Suprapubic skin (tissue), 4 donors: ENCODE data around the gene GRK5. TPM values are rescaled to one million over a fixed set of nuclear protein-coding genes. Genes with fewer than 3 reads are reported as not detected.
"Not testable (repeated sequence)": the region's sequence is repeated elsewhere in the genome, so short reads cannot be mapped to it uniquely, and the experiment has no call there.

Source experiments
- DNase-seq, 2 donors: peaks; one replicate each; pipeline ENCODE4 v3.0.0-alpha.2; 2019; ENCODE audit warnings: low spot score in 2 of 2
- H3K27ac ChIP-seq: fragments of 200-600 bp; sonication (generic); one replicate; pipeline ENCODE4 v1.5.1; 2019
- H3K27me3 ChIP-seq: fragments of 200-600 bp; sonication (generic); one replicate; pipeline ENCODE4 v1.5.1; 2019
- H3K36me3 ChIP-seq: fragments of 200-600 bp; sonication (generic); one replicate; pipeline ENCODE4 v1.5.1; 2019
- H3K4me1 ChIP-seq: fragments of 200-600 bp; sonication (generic); one replicate; pipeline ENCODE4 v1.5.1; 2019
- H3K4me3 ChIP-seq: fragments of 200-600 bp; sonication (generic); one replicate; pipeline ENCODE4 v1.5.1; 2019; ENCODE audit warnings: mild to moderate bottlenecking
- H3K9me3 ChIP-seq: fragments of 200-600 bp; sonication (generic); one replicate; pipeline ENCODE4 v1.5.1; 2019
- EP300 ChIP-seq: sonication (generic); formaldehyde crosslinking; IDR thresholded peaks from one replicate; pipeline ENCODE4 v1.6.1; 2017; ENCODE audit warnings: antibody characterized with exemption
- POLR2A ChIP-seq, 2 donors: fragments of 450-650 bp; IDR thresholded peaks; one replicate each; pipeline ENCODE4 v1.6.1; 2017; ENCODE audit warnings: antibody characterized with exemption in 2 of 2, mild to moderate bottlenecking in 2 of 2, moderate library complexity in 2 of 2
- POLR2AphosphoS5 ChIP-seq, 3 donors: sonication (generic); formaldehyde crosslinking; IDR thresholded peaks; one replicate each; pipeline ENCODE4 v1.6.1; 2017; ENCODE audit warnings: antibody characterized with exemption in 3 of 3
- WGBS: methylation state at CpG from one replicate; pipeline ENCODE4 v1.1.5; 2018; 5-methylcytosine and 5-hydroxymethylcytosine counted together
- total RNA-seq, 4 donors: library from RNA; depleted of rRNA; stranded (reverse); fragments of >200 nt; gene quantifications; one replicate each; pipeline ENCODE4 v1.1.0, GENCODE V29; 2016
- TF ChIP-seq, protein P1 (sequence below), 2 donors: fragments of 200-600 bp in 1 of 2; fragments of 450-650 bp in 1 of 2; sonication (generic) in 1 of 2; IDR thresholded peaks; one replicate each; pipeline ENCODE4 v1.5.1; 2016 to 2019; ENCODE audit warnings: antibody characterized with exemption in 2 of 2, mild to moderate bottlenecking in 1 of 2, moderate library complexity in 1 of 2

The GRK5 gene
- total RNA-seq, 4 donors from 2014 or later: 4.8 to 9.0 (median 6.7) TPM

DNA sequence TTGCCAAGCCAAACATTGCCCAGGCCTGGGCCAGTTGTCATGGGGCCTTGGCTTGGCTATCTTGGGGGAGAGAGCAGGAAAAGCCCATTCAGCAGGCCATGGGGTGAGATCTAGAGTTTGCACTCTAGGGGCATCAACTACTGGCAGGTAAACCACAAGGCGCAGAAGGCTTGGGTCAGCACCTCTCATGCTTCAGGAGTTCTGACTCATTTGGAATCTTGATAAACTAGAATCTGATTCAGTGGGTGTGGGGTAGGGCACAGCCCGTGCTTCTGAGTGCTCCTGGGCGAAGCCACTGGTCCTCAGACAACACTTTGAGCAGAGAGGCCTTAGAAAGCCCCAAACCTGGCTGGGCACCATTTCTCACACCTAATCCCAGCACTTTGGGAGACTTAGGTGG is 254.0 kb downstream of the GRK5 start:
- DNase-seq: no peak
- Histone ChIP-seq H3K36me3 (peaks cover 2% of the 10 kb centered on the region), H3K27me3 (no peaks in the 10 kb centered on the region), H3K27ac (peak overlapping the region; percentile 16), H3K4me3 (no peak overlapping the region), H3K9me3 (no peaks in the 10 kb centered on the region), H3K4me1 (peaks cover 7% of the 10 kb centered on the region)
- WGBS: 67% methylated on average over 2 of the region's 3 CpGs
- TF ChIP-seq, protein P1, sequence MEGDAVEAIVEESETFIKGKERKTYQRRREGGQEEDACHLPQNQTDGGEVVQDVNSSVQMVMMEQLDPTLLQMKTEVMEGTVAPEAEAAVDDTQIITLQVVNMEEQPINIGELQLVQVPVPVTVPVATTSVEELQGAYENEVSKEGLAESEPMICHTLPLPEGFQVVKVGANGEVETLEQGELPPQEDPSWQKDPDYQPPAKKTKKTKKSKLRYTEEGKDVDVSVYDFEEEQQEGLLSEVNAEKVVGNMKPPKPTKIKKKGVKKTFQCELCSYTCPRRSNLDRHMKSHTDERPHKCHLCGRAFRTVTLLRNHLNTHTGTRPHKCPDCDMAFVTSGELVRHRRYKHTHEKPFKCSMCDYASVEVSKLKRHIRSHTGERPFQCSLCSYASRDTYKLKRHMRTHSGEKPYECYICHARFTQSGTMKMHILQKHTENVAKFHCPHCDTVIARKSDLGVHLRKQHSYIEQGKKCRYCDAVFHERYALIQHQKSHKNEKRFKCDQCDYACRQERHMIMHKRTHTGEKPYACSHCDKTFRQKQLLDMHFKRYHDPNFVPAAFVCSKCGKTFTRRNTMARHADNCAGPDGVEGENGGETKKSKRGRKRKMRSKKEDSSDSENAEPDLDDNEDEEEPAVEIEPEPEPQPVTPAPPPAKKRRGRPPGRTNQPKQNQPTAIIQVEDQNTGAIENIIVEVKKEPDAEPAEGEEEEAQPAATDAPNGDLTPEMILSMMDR (IDR thresholded peaks at IDR 0.05): no peak
- TF ChIP-seq EP300: no peak
- TF ChIP-seq POLR2AphosphoS5 (IDR thresholded peaks at IDR 0.05): no peak
- TF ChIP-seq POLR2A (IDR thresholded peaks at IDR 0.05): no peak

DNA sequence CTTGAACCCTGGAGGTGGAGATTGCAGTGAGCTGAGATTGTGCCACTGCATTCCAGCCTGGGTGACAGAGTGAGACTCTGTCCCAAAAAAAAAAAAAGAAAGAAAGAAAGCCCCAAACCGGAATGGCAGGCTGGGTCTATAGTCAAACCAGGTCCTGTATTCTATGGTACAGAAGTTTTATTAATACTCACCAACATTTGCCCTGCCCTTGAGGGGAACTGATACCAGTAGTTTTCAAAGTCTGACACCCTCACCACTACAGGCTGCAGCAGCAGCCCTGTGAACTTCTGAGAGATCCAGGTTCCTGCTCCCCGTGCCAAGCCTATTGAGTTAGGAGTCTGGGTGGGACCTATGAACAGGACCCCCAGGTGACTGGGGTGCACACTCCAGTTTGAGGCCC is 254.6 kb downstream of the GRK5 start:
- H3K27ac ChIP-seq: peak overlapping the region; percentile 16
- TF ChIP-seq, protein P1 (IDR thresholded peaks at IDR 0.05): no peak
- TF ChIP-seq EP300 (no peak), POLR2A (IDR thresholded peaks at IDR 0.05) (no peak), POLR2AphosphoS5 (IDR thresholded peaks at IDR 0.05) (no peak)
- no peaks in the 10 kb centered on the region for H3K27me3 ChIP-seq
- H3K4me3 ChIP-seq: no peak overlapping the region
- H3K9me3 ChIP-seq: no peaks in the 10 kb centered on the region
- peaks cover 12% of the 10 kb centered on the region for H3K4me1 ChIP-seq
- 61% methylated on average over 2 of the region's 2 CpGs for WGBS
- DNase-seq: no peak
- H3K36me3 ChIP-seq: no peaks in the 10 kb centered on the region

DNA sequence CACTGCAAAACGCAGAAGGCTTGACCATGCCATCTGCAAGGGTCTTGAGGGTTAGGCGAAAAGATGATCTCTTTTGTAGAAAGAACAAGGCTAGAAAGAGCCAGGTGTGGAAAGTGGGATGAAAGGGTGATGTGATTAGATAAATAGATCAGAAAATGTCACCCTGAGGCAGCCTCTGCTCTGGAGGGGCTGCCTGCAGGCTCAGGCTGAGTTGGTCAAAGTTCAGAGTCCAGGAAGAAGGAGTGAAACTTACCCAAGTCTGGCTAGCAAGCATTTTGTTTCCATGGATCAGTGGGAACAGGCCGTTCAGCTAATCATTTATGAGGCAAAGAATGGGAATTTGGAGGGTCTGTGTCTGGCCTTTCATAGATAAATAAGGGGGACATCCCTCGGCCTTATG is 255.4 kb downstream of the GRK5 start:
- H3K4me1 ChIP-seq: peaks cover 12% of the 10 kb centered on the region
- H3K27ac ChIP-seq: no peak overlapping the region
- H3K27me3 ChIP-seq: no peaks in the 10 kb centered on the region

DNA sequence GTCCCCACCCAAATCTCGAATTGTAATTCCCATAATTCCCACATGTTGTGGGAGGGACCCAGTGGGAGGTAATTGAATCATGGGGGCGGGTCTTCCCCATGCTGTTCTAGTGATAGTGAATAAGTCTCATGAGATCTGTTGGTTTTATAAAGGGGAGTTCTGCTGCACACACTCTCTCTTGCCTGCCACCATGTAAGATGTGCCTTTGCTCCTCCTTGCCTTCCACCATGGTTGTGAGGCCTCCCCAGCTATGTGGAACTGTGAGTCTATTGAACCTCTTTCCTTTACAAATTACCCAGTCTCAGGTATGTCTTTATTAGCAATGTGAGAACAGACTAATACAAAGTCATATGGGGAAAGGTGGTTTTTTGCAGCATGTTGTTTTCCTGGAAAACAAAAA is 255.8 kb downstream of the GRK5 start:
- H3K9me3 ChIP-seq, H3K27ac ChIP-seq, DNase-seq, H3K36me3 ChIP-seq, H3K27me3 ChIP-seq, H3K4me3 ChIP-seq: not testable (repeated sequence)
- 85% methylated on average over 2 of the region's 2 CpGs for WGBS
- peaks cover 12% of the 10 kb centered on the region for H3K4me1 ChIP-seq

More for the DNA sequence above, 255.4 kb downstream of the GRK5 start:
- Histone ChIP-seq H3K4me3 (no peak overlapping the region), H3K36me3 (no peaks in the 10 kb centered on the region), H3K9me3 (no peaks in the 10 kb centered on the region)
- WGBS: 96% methylated on average over 4 of the region's 4 CpGs
- no peak for DNase-seq
- TF ChIP-seq, protein P1 (IDR thresholded peaks at IDR 0.05): no peak
- no peak for TF ChIP-seq EP300

DNA sequence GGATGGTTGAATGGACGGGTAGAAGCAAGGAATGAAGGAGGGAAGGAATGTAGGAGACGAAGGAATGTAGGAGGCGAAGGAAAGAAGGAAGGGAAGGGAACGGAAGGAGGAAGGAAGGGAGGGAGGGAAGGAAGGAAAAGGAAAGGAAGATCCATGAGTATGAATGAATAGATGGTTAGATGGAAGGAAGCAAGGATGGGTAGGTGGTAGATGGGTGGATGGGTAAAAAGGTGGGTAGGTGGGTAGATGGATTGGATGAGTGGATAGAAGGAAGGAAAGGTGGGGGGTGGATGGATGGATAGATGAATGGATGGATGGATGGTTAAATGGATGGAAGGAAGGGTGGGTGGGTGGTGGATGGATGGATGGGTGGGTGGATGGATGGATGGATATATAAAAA is 257.7 kb downstream of the GRK5 start:
- WGBS: 83% methylated on average over 4 of the region's 4 CpGs
- Histone ChIP-seq H3K9me3 (no peaks in the 10 kb centered on the region), H3K27ac (no peak overlapping the region), H3K36me3 (no peaks in the 10 kb centered on the region), H3K4me1 (peaks cover 12% of the 10 kb centered on the region), H3K27me3 (no peaks in the 10 kb centered on the region), H3K4me3 (no peak overlapping the region)
- no peak for DNase-seq
- TF ChIP-seq POLR2AphosphoS5 (IDR thresholded peaks at IDR 0.05) (no peak), EP300 (no peak), POLR2A (IDR thresholded peaks at IDR 0.05) (no peak)
- TF ChIP-seq, protein P1 (IDR thresholded peaks at IDR 0.05): no peak

DNA sequence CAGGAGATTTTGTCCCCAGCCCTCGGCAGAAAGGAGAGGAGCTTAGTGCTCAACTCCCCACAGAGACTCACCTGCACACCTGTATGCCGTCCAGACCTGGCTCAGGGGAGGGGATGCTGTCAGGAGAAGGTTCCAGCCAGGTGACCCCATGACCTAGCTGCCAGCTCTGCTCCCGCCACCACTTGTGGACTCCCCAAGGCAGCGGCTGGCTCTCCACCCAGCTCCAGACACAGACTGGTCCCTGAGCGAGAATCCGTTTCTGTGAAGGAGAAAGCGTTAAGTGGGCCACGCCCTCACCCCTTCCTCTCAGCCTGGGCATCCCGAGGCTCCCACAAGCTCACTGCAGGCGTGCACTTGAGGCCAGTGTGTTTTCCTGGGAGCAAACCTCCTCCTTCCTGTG is 258.7 kb downstream of the GRK5 start:
- peaks cover 9% of the 10 kb centered on the region for H3K4me1 ChIP-seq
- TF ChIP-seq, protein P1 (IDR thresholded peaks at IDR 0.05): no peak
- no peak for TF ChIP-seq EP300
- TF ChIP-seq POLR2AphosphoS5 (IDR thresholded peaks at IDR 0.05): no peak
- no peak for TF ChIP-seq POLR2A (IDR thresholded peaks at IDR 0.05)
- no peaks in the 10 kb centered on the region for H3K36me3 ChIP-seq
- peaks cover 6% of the 10 kb centered on the region for H3K27me3 ChIP-seq
- H3K27ac ChIP-seq: no peak overlapping the region
- 71% methylated on average over 10 of the region's 10 CpGs for WGBS
- no peak for DNase-seq
- H3K9me3 ChIP-seq: no peaks in the 10 kb centered on the region
- H3K4me3 ChIP-seq: no peak overlapping the region
